GM12892 (cell line): ENCODE data around the gene PCP4L1.

ENCODE experiments used
- POLR2A ChIP-seq: IDR thresholded peaks from 2 replicates; pipeline ENCODE4 v1.6.1; 2011; ENCODE audit warnings: low read depth, low read length, control low read depth
- POLR2AphosphoS5 ChIP-seq: IDR thresholded peaks from 2 replicates; pipeline ENCODE4 v1.6.1; 2011; ENCODE audit warnings: low read depth, low read length, control low read depth
- TAF1 ChIP-seq: IDR thresholded peaks from 2 replicates; pipeline ENCODE4 v1.6.1; 2011; ENCODE audit warnings: low read depth, mild to moderate bottlenecking, control low read depth, low read length, borderline replicate concordance

- TF ChIP-seq POLR2AphosphoS5, result no peak
- no peak for TF ChIP-seq POLR2A
- no peak for TF ChIP-seq TAF1
These were observed 27.0 kb downstream of the PCP4L1 start for GRCh38 chr1:161285521-161285920.
